22Rv1 (cell line): ENCODE measurements around the gene EIPR1.

Experiments used
- H3K27ac ChIP-seq: fragments of 450-650 bp; 2 replicates; pipeline ENCODE4 v1.5.1; 2017
- ZFX ChIP-seq: fragments of 450-650 bp; IDR thresholded peaks from 2 replicates; pipeline ENCODE4 v1.6.1; 2017; ENCODE audit warnings: antibody characterized with exemption, borderline replicate concordance
- TF ChIP-seq, protein P1 (sequence below): fragments of 450-650 bp; IDR thresholded peaks from 2 replicates; pipeline ENCODE4 v1.5.1; 2017; ENCODE audit warnings: mild to moderate bottlenecking

The EIPR1 gene

GRCh38 chr2:3313781-3314375, 63.7 kb downstream of the EIPR1 start:
- TF ChIP-seq, protein P1, sequence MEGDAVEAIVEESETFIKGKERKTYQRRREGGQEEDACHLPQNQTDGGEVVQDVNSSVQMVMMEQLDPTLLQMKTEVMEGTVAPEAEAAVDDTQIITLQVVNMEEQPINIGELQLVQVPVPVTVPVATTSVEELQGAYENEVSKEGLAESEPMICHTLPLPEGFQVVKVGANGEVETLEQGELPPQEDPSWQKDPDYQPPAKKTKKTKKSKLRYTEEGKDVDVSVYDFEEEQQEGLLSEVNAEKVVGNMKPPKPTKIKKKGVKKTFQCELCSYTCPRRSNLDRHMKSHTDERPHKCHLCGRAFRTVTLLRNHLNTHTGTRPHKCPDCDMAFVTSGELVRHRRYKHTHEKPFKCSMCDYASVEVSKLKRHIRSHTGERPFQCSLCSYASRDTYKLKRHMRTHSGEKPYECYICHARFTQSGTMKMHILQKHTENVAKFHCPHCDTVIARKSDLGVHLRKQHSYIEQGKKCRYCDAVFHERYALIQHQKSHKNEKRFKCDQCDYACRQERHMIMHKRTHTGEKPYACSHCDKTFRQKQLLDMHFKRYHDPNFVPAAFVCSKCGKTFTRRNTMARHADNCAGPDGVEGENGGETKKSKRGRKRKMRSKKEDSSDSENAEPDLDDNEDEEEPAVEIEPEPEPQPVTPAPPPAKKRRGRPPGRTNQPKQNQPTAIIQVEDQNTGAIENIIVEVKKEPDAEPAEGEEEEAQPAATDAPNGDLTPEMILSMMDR = no peak
- no peak for TF ChIP-seq ZFX
- no peak overlapping the region for H3K27ac ChIP-seq

- H3K27ac ChIP-seq = no peak overlapping the region
- TF ChIP-seq ZFX = no peak
- TF ChIP-seq, protein P1 = no peak
Observed at GRCh38 chr2:3312576-3313345, 64.9 kb downstream of the EIPR1 start.

GRCh38 chr2:3311601-3312000, 66.0 kb downstream of the EIPR1 start:
- no peak overlapping the region for H3K27ac ChIP-seq
- TF ChIP-seq ZFX = no peak
- TF ChIP-seq, protein P1 = no peak

DNA sequence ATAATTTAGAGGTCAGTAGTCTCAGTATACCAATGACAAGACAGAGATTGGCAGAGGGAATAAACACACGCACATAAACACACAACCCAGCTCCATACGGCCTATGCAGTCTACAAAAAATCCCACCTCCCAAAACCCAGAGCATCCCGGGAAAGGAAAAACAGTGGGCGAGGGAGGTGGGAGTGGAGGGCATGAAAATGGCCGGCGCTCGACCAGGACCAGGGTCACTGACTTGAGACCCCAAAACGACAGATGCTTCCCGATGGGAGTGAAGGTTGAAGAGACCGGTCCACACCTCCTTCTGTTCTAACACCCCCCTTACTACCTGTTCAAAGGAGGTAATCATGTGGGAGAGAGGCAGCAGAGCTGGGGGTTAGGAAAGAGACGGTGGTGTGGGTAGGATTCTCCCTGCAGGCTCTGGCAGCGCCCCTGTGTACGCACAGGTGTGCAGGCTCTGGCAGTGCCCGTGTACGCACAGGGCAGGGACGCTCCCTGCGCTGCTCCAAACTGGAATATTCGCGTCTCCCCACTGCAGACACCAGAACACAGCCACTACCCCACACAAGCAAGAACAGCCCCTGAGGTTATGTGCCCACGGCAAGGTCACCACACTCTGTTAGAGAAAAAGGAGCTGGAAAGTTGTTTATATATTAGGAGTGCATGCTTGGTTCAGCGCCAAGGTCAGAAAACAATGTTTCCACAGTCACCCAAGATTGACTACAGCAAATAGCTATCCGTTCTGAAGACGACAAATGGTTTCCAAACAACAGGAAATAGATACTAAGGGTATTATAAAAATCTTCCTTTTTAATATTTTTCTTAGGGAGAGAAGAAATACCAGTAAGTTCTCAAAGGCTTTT, 67.9 kb downstream of the EIPR1 start:
- TF ChIP-seq, protein P1 = no peak
- no peak for TF ChIP-seq ZFX
- no peak overlapping the region for H3K27ac ChIP-seq

GRCh38 chr2:3307901-3308300, 69.7 kb downstream of the EIPR1 start:
- TF ChIP-seq, protein P1 = no peak
- TF ChIP-seq ZFX = no peak
- H3K27ac ChIP-seq = no peak overlapping the region

DNA sequence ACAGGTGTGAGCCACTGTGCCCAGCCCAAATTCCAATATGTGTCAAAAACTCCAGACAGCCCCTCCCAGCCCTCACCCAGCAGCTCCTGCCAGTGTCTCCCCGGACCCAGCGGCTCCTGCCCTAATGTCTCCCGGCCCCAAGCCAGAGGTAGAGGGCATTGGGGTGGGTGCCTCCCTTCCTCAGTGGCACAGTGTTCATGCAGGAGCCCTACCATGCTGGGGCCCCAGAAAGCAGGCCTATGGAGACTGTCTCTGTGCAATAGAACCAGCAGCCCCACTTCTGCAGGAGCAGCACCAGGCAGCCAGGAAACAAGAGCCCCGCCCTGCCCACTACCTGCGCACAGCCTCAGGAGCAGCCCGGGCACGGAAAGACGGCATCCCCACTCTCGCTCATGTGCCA, 70.4 kb downstream of the EIPR1 start:
- no peak overlapping the region for H3K27ac ChIP-seq
- no peak for TF ChIP-seq ZFX
- TF ChIP-seq, protein P1 = no peak
